HCT116 (cell line): ENCODE data around the gene TBC1D1. TPM values are rescaled to one million over a fixed set of nuclear protein-coding genes. Genes with fewer than 3 reads are reported as not detected.

Source experiments
- ATAC-seq: fragments of 200-7000 bp; cut with Tn5 transposase; 2 replicates; pipeline ENCODE4 v1.9.1; 2020; ENCODE audit warnings: mild to moderate bottlenecking, moderate library complexity
- BruUV-seq: library from RNA; stranded (reverse); fragments of 400-500 nt; replicated peaks from 2 replicates; lab custom pipeline; 2021; lab: Mats Ljungman, UMichigan
- CTCF ChIA-PET: fragments of 300-600 bp; sonication (Branson Sonifier 250); formaldehyde crosslinking; loops from one replicate; lab custom pipeline; 2021; ENCODE audit warnings: antibody characterized with exemption; lab: Charles Lee
- POLR2A ChIA-PET: fragments of 300-600, 350-600 bp; sonication (Branson Sonifier 250); formaldehyde crosslinking; loops from one replicate; lab custom pipeline; 2021; ENCODE audit warnings: antibody characterized with exemption; lab: Charles Lee
- RAD21 ChIA-PET, 2 experiments: fragments of 300-600 bp; sonication (Branson Sonifier 250); formaldehyde crosslinking; loops; one replicate each; lab custom pipeline; 2023; ENCODE audit warnings: low total read pairs in 2 of 2; ENCODE audit not compliant: uncharacterized antibody in 2 of 2, unreplicated experiment in 2 of 2, low non-redundant PET in 1 of 2; lab: Charles Lee
- DNase-seq: peaks from one replicate; pipeline ENCODE4 v3.0.0-alpha.2; 2010; ENCODE audit warnings: low read depth, low spot score
- H2AFZ ChIP-seq: fragments of 200-600 bp; shearing (Covaris generic), sonication (generic); 2 replicates; pipeline ENCODE4 v1.6.1; 2017; ENCODE audit warnings: low read depth, mixed run types, mixed read lengths, antibody characterized with exemption, low read length; ENCODE audit not compliant: poor library complexity, severe bottlenecking
- H3K27ac ChIP-seq: 2 replicates; pipeline ENCODE4 v1.5.1; 2012; ENCODE audit warnings: low read depth, low read length
- H3K27me3 ChIP-seq: fragments of 200-600 bp; sonication (generic); 2 replicates; pipeline ENCODE4 v1.6.1; 2016; ENCODE audit warnings: mixed run types, low read length, mixed read lengths; ENCODE audit not compliant: insufficient read depth
- H3K36me3 ChIP-seq, 2 experiments: fragments of 200-500 bp in 1 of 2; fragments of 200-600 bp in 1 of 2; sonication (Bioruptor generic) in 1 of 2; sonication (generic) in 1 of 2; 2 replicates each; pipeline versions ENCODE4 v1.5.1 to v1.6.1; 2014 to 2016; ENCODE audit warnings: low read length in 2 of 2, inconsistent platforms in 1 of 2, mixed read lengths in 1 of 2, mixed run types in 1 of 2; ENCODE audit not compliant: insufficient read depth in 2 of 2, control insufficient read depth in 1 of 2
- H3K4me1 ChIP-seq, 2 experiments: fragments of 200-600 bp in 1 of 2; sonication (generic) in 1 of 2; 2 replicates each; pipeline versions ENCODE4 v1.5.1 to v1.6.1; 2012 to 2017; ENCODE audit warnings: low read length in 2 of 2, inconsistent platforms in 1 of 2, mild to moderate bottlenecking in 1 of 2, mixed read lengths in 1 of 2, mixed run types in 1 of 2, moderate library complexity in 1 of 2; ENCODE audit not compliant: insufficient read depth in 2 of 2, control insufficient read depth in 1 of 2
- H3K4me2 ChIP-seq: fragments of 200-600 bp; sonication (generic); 2 replicates; pipeline ENCODE4 v1.6.1; 2017; ENCODE audit warnings: mixed run types, low read length, mixed read lengths
- H3K4me3 ChIP-seq, 2 experiments: fragments of 200-600 bp in 1 of 2; sonication (generic) in 1 of 2; replicated peaks in 1 of 2; 2 replicates each; pipeline ENCODE4 v1.5.1; 2011 to 2016; ENCODE audit warnings: low read length in 2 of 2, control low read depth in 1 of 2, low read depth in 1 of 2, mild to moderate bottlenecking in 1 of 2, mixed read lengths in 1 of 2, mixed run types in 1 of 2
- H3K79me2 ChIP-seq: fragments of 200-600 bp; sonication (generic); 2 replicates; pipeline ENCODE4 v1.6.1; 2017; ENCODE audit warnings: mild to moderate bottlenecking, mixed run types, low read length, moderate library complexity, mixed read lengths; ENCODE audit not compliant: insufficient read depth
- H3K9ac ChIP-seq: fragments of 200-600 bp; sonication (generic); 2 replicates; pipeline ENCODE4 v1.6.1; 2016; ENCODE audit warnings: low read length, mixed read lengths
- H3K9me2 ChIP-seq: fragments of 200-600 bp; sonication (generic), shearing (Covaris generic); 2 replicates; pipeline ENCODE4 v1.6.1; 2017; ENCODE audit warnings: mixed run types, mild to moderate bottlenecking, moderate library complexity; ENCODE audit not compliant: insufficient read depth
- H3K9me3 ChIP-seq, 2 experiments: fragments of 200-500 bp in 1 of 2; fragments of 200-600 bp in 1 of 2; sonication (Bioruptor generic) in 1 of 2; sonication (generic) in 1 of 2; 2 replicates each; pipeline ENCODE4 v1.6.1; 2014 to 2017; ENCODE audit warnings: low read length in 2 of 2, mixed read lengths in 2 of 2, inconsistent platforms in 1 of 2, low read depth in 1 of 2, mild to moderate bottlenecking in 1 of 2, mixed run types in 1 of 2, moderate library complexity in 1 of 2; ENCODE audit not compliant: control insufficient read depth in 1 of 2, insufficient read depth in 1 of 2
- H4K20me1 ChIP-seq: fragments of 200-600 bp; sonication (generic), shearing (Covaris generic); 2 replicates; pipeline ENCODE4 v1.6.1; 2017; ENCODE audit warnings: mixed run types, mild to moderate bottlenecking, moderate library complexity; ENCODE audit not compliant: insufficient read depth
- CBX3 ChIP-seq: IDR thresholded peaks from 2 replicates; pipeline ENCODE4 v1.6.1; 2012; ENCODE audit warnings: low read depth
- CEBPB ChIP-seq: IDR thresholded peaks from 2 replicates; pipeline ENCODE4 v1.6.1; 2012; ENCODE audit warnings: low read depth
- ELF1 ChIP-seq: IDR thresholded peaks from 2 replicates; pipeline ENCODE4 v1.6.1; 2012; ENCODE audit warnings: low read depth, borderline replicate concordance
- EZH2 ChIP-seq: fragments of 200-600 bp; sonication (generic); IDR thresholded peaks from 2 replicates; pipeline ENCODE4 v1.6.1; 2017; ENCODE audit warnings: antibody characterized with exemption, mixed run types
- FOSL1 ChIP-seq: IDR thresholded peaks from 2 replicates; pipeline ENCODE4 v1.6.1; 2012; ENCODE audit warnings: low read depth
- JUND ChIP-seq: IDR thresholded peaks from 2 replicates; pipeline ENCODE4 v1.6.1; 2012
- POLR2AphosphoS5 ChIP-seq: IDR thresholded peaks from 2 replicates; pipeline ENCODE4 v1.6.1; 2011; ENCODE audit warnings: mild to moderate bottlenecking, low read depth, low read length, moderate library complexity
- RAD21 ChIP-seq: IDR thresholded peaks from 2 replicates; pipeline ENCODE4 v1.6.1; 2012; ENCODE audit warnings: low read depth, mild to moderate bottlenecking
- SIN3A ChIP-seq: IDR thresholded peaks from 2 replicates; pipeline ENCODE4 v1.6.1; 2012; ENCODE audit warnings: low read depth
- SP1 ChIP-seq: IDR thresholded peaks from 2 replicates; pipeline ENCODE4 v1.6.1; 2012; ENCODE audit warnings: low read depth
- SRF ChIP-seq: IDR thresholded peaks from 2 replicates; pipeline ENCODE4 v1.6.1; 2012; ENCODE audit warnings: low read depth
- TCF7L2 ChIP-seq: IDR thresholded peaks from 2 replicates; pipeline ENCODE4 v1.7.0; 2011; ENCODE audit warnings: borderline replicate concordance, inconsistent platforms; ENCODE audit not compliant: insufficient read depth, insufficient read length; ENCODE audit errors: extremely low read depth
- intact Hi-C: fragments of 100-400 bp; cut with micrococcal nuclease; formaldehyde crosslinking; loops from 2 replicates; pipeline ENCODE4 v1.10.0; 2022
- total RNA-seq: library from RNA; stranded (reverse); gene quantifications from one replicate; pipeline ENCODE4 v1.2.1, GENCODE V29; 2021; ENCODE audit not compliant: unreplicated experiment
- TF ChIP-seq, protein P1 (sequence below): IDR thresholded peaks from 2 replicates; pipeline ENCODE4 v1.6.1; 2012
- TF ChIP-seq, protein P2 (sequence below): IDR thresholded peaks from 2 replicates; pipeline ENCODE4 v1.6.1; 2012; ENCODE audit warnings: low read depth
- TF ChIP-seq, protein P3 (sequence below): IDR thresholded peaks from 2 replicates; pipeline ENCODE4 v1.6.1; 2012
- TF ChIP-seq, protein P4 (sequence below), 3 experiments: fragments of 200-600 bp in 1 of 3; sonication (generic) in 1 of 3; IDR thresholded peaks in 2 of 3; conservative IDR thresholded peaks in 1 of 3; 2 replicates each; pipeline ENCODE4 v1.5.1; 2012 to 2017; ENCODE audit warnings: low read depth in 2 of 3, low read length in 2 of 3, antibody characterized with exemption in 1 of 3, borderline replicate concordance in 1 of 3, control low read depth in 1 of 3, mild to moderate bottlenecking in 1 of 3, mixed read lengths in 1 of 3, mixed run types in 1 of 3, moderate library complexity in 1 of 3; ENCODE audit not compliant: insufficient read depth in 1 of 3
- TF ChIP-seq, protein P5 (sequence below): IDR thresholded peaks from 2 replicates; pipeline ENCODE4 v1.6.1; 2011; ENCODE audit warnings: mild to moderate bottlenecking, low read length, moderate library complexity; ENCODE audit not compliant: insufficient replicate concordance; ENCODE audit errors: extremely low read depth

TBC1D1 gene
- total RNA-seq, 1 experiment from 2014 or later: 82.7 TPM

DNA sequence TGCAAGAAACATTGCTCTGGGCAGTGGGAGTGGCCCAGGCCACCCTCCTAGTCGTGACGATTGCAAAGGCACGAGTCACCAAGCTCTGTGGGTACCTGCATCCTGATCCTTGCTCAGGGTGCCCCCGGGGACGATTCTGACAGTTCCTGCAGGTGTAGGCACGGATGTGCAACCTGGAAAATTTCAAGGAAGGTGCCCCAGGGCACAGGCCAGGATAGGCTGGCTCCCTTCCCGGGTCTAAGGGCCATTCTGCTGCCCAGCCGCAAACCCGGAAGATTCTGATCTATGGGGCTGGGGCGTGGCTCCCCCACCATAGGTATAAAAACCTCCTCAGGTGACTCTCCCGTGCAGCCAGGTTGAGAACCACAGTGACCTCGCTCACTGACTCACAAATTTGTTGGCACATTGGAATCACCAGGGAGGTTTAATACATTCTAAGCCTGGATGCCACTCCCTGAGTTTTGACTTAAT, 297.8 kb downstream of the TBC1D1 start:
- RAD21 ChIA-PET: interaction anchor here in 1 of 2 experiments (1.2 kb wide), 1 partner anchor 9 kb away, joined by 3 read pairs; no protein-coding TSS in a partner anchor
- TF ChIP-seq CEBPB (peak; percentile 74), SRF (no peak), POLR2AphosphoS5 (peak; percentile 52; the same call in 1 of the 2 replicates), SP1 (peak; percentile 74), TCF7L2 (no peak), CBX3 (peak; percentile 74; the same call in 1 of the 2 replicates), RAD21 (0 out of 2 replicates have a peak, but pooled peaks have one; percentile 16), SIN3A (peak; percentile 48; the same call in 1 of the 2 replicates), EZH2 (no peak), JUND (peak; percentile 69), ELF1 (peak; percentile 51), FOSL1 (peak; percentile 79)
- TF ChIP-seq, protein P1, sequence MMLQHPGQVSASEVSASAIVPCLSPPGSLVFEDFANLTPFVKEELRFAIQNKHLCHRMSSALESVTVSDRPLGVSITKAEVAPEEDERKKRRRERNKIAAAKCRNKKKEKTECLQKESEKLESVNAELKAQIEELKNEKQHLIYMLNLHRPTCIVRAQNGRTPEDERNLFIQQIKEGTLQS: no peak
- TF ChIP-seq, protein P2, sequence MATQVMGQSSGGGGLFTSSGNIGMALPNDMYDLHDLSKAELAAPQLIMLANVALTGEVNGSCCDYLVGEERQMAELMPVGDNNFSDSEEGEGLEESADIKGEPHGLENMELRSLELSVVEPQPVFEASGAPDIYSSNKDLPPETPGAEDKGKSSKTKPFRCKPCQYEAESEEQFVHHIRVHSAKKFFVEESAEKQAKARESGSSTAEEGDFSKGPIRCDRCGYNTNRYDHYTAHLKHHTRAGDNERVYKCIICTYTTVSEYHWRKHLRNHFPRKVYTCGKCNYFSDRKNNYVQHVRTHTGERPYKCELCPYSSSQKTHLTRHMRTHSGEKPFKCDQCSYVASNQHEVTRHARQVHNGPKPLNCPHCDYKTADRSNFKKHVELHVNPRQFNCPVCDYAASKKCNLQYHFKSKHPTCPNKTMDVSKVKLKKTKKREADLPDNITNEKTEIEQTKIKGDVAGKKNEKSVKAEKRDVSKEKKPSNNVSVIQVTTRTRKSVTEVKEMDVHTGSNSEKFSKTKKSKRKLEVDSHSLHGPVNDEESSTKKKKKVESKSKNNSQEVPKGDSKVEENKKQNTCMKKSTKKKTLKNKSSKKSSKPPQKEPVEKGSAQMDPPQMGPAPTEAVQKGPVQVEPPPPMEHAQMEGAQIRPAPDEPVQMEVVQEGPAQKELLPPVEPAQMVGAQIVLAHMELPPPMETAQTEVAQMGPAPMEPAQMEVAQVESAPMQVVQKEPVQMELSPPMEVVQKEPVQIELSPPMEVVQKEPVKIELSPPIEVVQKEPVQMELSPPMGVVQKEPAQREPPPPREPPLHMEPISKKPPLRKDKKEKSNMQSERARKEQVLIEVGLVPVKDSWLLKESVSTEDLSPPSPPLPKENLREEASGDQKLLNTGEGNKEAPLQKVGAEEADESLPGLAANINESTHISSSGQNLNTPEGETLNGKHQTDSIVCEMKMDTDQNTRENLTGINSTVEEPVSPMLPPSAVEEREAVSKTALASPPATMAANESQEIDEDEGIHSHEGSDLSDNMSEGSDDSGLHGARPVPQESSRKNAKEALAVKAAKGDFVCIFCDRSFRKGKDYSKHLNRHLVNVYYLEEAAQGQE: no peak
- TF ChIP-seq, protein P3, sequence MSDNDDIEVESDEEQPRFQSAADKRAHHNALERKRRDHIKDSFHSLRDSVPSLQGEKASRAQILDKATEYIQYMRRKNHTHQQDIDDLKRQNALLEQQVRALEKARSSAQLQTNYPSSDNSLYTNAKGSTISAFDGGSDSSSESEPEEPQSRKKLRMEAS: 0 out of 2 replicates have a peak, but pooled peaks have one; percentile 37
- TF ChIP-seq, protein P4, sequence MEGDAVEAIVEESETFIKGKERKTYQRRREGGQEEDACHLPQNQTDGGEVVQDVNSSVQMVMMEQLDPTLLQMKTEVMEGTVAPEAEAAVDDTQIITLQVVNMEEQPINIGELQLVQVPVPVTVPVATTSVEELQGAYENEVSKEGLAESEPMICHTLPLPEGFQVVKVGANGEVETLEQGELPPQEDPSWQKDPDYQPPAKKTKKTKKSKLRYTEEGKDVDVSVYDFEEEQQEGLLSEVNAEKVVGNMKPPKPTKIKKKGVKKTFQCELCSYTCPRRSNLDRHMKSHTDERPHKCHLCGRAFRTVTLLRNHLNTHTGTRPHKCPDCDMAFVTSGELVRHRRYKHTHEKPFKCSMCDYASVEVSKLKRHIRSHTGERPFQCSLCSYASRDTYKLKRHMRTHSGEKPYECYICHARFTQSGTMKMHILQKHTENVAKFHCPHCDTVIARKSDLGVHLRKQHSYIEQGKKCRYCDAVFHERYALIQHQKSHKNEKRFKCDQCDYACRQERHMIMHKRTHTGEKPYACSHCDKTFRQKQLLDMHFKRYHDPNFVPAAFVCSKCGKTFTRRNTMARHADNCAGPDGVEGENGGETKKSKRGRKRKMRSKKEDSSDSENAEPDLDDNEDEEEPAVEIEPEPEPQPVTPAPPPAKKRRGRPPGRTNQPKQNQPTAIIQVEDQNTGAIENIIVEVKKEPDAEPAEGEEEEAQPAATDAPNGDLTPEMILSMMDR (IDR thresholded peaks at IDR 0.05 in 2 of 3, conservative IDR thresholded peaks at IDR 0.05 in 1 of 3; ENCODE audit: borderline replicate concordance in 1 of 3, insufficient read depth in 1 of 3, low read depth in 2 of 3, low read length in 2 of 3): no peak
- TF ChIP-seq, protein P5, sequence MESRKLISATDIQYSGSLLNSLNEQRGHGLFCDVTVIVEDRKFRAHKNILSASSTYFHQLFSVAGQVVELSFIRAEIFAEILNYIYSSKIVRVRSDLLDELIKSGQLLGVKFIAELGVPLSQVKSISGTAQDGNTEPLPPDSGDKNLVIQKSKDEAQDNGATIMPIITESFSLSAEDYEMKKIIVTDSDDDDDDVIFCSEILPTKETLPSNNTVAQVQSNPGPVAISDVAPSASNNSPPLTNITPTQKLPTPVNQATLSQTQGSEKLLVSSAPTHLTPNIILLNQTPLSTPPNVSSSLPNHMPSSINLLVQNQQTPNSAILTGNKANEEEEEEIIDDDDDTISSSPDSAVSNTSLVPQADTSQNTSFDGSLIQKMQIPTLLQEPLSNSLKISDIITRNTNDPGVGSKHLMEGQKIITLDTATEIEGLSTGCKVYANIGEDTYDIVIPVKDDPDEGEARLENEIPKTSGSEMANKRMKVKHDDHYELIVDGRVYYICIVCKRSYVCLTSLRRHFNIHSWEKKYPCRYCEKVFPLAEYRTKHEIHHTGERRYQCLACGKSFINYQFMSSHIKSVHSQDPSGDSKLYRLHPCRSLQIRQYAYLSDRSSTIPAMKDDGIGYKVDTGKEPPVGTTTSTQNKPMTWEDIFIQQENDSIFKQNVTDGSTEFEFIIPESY: no peak
- TF ChIP-seq, all 23 proteins: peak for 10
- BruUV-seq: no TSS peak
- H4K20me1 ChIP-seq: no peaks in the 10 kb centered on the region
- ATAC-seq: peak; percentile 76
- peak overlapping the region; percentile 52 for H3K9ac ChIP-seq
- peak overlapping the region; percentile 63 for H3K27ac ChIP-seq
- H2AFZ ChIP-seq: peak overlapping the region; percentile 40
- H3K4me2 ChIP-seq: peak overlapping the region; percentile 82
- H3K79me2 ChIP-seq: no peaks in the 10 kb centered on the region
- no peaks in the 10 kb centered on the region for H3K27me3 ChIP-seq
- no peaks in the 10 kb centered on the region for H3K36me3 ChIP-seq
- POLR2A ChIA-PET: interaction anchor here (1.0 to 1.3 kb wide), 2 partner anchors 9 to 478 kb away, joined by 4 read pairs; no protein-coding TSS in a partner anchor
- H3K4me3 ChIP-seq: peak overlapping the region; percentile 12 to 46
- no peaks in the 10 kb centered on the region for H3K9me2 ChIP-seq
- H3K9me3 ChIP-seq: no peaks in the 10 kb centered on the region
- peak; percentile 86 for DNase-seq
- H3K4me1 ChIP-seq: peaks cover 33 to 36% of the 10 kb centered on the region in 2 experiments
- intact Hi-C loops: loop anchor here (2.0 to 5.0 kb wide), 3 partner anchors 130 to 486 kb away; no protein-coding TSS in a partner anchor
- CTCF ChIA-PET: interaction anchor here (0.7 to 1.5 kb wide), 3 partner anchors 9 to 487 kb away, joined by 3 to 5 read pairs (median 3); no protein-coding TSS in a partner anchor
